Articular chondrocyte of knee joint (primary cell): ENCODE measurements around the gene KLHL13. TPM values are rescaled to one million over a fixed set of nuclear protein-coding genes. Genes with fewer than 3 reads are reported as not detected.

Experiments used
- small RNA-seq: library from RNA; depleted of rRNA; stranded (forward); fragments of <200 nt; gene quantifications from one replicate; pipeline ENCODE3, GENCODE V24; 2012
- total RNA-seq: library from RNA; depleted of rRNA; stranded (reverse); fragments of >200 nt; gene quantifications from 2 replicates; pipeline ENCODE4 v1.2.3, GENCODE V29; 2012

Gene KLHL13, protein sequence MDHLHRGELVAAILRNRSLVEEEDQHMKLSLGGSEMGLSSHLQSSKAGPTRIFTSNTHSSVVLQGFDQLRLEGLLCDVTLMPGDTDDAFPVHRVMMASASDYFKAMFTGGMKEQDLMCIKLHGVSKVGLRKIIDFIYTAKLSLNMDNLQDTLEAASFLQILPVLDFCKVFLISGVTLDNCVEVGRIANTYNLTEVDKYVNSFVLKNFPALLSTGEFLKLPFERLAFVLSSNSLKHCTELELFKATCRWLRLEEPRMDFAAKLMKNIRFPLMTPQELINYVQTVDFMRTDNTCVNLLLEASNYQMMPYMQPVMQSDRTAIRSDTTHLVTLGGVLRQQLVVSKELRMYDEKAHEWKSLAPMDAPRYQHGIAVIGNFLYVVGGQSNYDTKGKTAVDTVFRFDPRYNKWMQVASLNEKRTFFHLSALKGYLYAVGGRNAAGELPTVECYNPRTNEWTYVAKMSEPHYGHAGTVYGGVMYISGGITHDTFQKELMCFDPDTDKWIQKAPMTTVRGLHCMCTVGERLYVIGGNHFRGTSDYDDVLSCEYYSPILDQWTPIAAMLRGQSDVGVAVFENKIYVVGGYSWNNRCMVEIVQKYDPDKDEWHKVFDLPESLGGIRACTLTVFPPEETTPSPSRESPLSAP
- 58.0 and 87.8 TPM in 2 replicates for total RNA-seq

DNA sequence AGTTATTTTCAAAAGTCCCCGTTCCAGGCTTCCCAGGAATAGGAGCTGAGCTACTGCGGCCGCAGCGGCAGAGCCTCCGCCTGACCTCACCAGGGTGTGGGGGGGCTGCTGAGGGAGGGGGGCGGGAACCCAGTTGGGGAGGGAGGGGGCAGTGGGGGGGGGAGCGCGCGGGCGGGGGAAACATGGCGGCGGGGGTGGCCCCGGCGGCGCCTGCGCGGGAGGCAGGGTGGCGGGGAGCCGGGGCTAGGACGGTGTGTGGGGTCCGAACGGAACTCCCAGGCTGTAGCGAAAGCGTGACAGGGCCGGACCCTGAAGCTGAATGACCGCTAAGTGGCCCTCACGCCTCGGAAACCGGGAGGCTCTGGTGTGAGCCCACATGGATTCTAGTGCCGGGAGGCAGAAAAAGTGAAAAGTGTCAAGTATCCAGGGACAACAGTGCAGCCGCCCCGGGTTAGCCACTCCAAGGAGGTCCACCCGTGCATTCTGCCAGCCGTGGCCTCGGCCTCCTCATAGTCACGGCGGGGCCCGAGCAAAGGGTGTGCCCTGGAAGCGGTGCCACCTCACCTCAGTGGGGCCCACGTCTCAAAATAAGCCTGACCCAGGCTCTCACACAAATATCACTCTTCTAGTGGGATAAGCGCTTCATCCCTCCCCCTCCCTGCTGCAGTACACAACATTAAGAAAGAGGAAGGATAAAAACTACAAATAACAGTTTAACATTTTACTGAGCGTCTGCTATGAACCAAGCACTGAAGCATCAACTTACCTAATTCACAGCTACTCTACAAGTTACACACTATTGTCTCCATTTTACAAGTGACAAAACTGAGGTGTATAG is at the start of gene KLHL13:
TSS of gene KLHL13 (minus strand) at position 98 of the 838 bp plus-strand sequence. CDS start 88,337 bp downstream, outside the sequence.

Small RNA genes lying within 50 kb of the gene (small RNA-seq; reads per million reads assigned to genes)
- gene RF00019, result not detected
- gene TUBB4BP3, result not detected

Other genes starting within 250 kb of the KLHL13 start
- gene WDR44, start 229.3 kb upstream of the KLHL13 start, total RNA-seq, result 22.6 and 24.9 TPM in 2 replicates